Caco-2 (cell line): ENCODE measurements around the gene MAP3K8. TPM values are rescaled to one million over a fixed set of nuclear protein-coding genes. Genes with fewer than 3 reads are reported as not detected.

ENCODE experiments used
- Bru-seq: library from RNA; stranded (reverse); fragments of 400-500 nt; gene quantifications from one replicate; lab custom pipeline; 2021; lab: Mats Ljungman, UMichigan
- BruChase-seq, 2 experiments: library from RNA; stranded (reverse); fragments of 400-500 nt; gene quantifications; one replicate each; lab custom pipeline; 2021; lab: Mats Ljungman, UMichigan
- BruUV-seq: library from RNA; stranded (reverse); fragments of 400-500 nt; replicated peaks from 2 replicates; lab custom pipeline; 2021; lab: Mats Ljungman, UMichigan
- CTCF ChIA-PET: fragments of 300-600 bp; sonication (Branson Sonifier 250); formaldehyde crosslinking; loops from one replicate; lab custom pipeline; 2022; ENCODE audit warnings: antibody characterized with exemption; lab: Charles Lee
- POLR2A ChIA-PET: fragments of 300-600 bp; sonication (Branson Sonifier 250); formaldehyde crosslinking; loops from one replicate; lab custom pipeline; 2022; ENCODE audit warnings: antibody characterized with exemption; lab: Charles Lee
- DNase-seq, 2 experiments: peaks; one replicate each; pipeline versions ENCODE4 v3.0.0 to v3.0.0-alpha.2; 2020 to 2022
- H3K27me3 ChIP-seq: replicated peaks from 2 replicates; pipeline ENCODE4 v1.6.0; 2011; ENCODE audit warnings: low read length; ENCODE audit not compliant: control insufficient read depth, insufficient read depth
- H3K36me3 ChIP-seq: 2 replicates; pipeline ENCODE4 v1.5.1; 2011; ENCODE audit warnings: low read length; ENCODE audit not compliant: control insufficient read depth, insufficient read depth
- H3K4me1 ChIP-seq: fragments of 250-450 bp; sonication (Bioruptor Pico); 2 replicates; pipeline ENCODE4 v1.5.1; 2020; ENCODE audit warnings: mild to moderate bottlenecking
- H3K4me3 ChIP-seq: 2 replicates; pipeline ENCODE4 v1.5.1; 2011; ENCODE audit warnings: low read depth, mild to moderate bottlenecking, control low read depth, low read length
- H3K9me3 ChIP-seq: fragments of 250-450 bp; sonication (Bioruptor Pico); 2 replicates; pipeline ENCODE4 v1.5.1; 2020; ENCODE audit warnings: mild to moderate bottlenecking, moderate library complexity
- H3K27ac Mint-ChIP-seq: one replicate; pipeline ENCODE4 v1.8.0; 2022; ENCODE audit warnings: mixed read lengths; ENCODE audit not compliant: unreplicated experiment
- H3K27me3 Mint-ChIP-seq: one replicate; pipeline ENCODE4 v1.8.0; 2022; ENCODE audit warnings: mixed read lengths; ENCODE audit not compliant: insufficient read depth, unreplicated experiment
- H3K36me3 Mint-ChIP-seq: one replicate; pipeline ENCODE4 v1.8.0; 2022; ENCODE audit warnings: mild to moderate bottlenecking, mixed read lengths; ENCODE audit not compliant: insufficient read depth, unreplicated experiment
- H3K4me1 Mint-ChIP-seq: one replicate; pipeline ENCODE4 v1.8.0; 2022; ENCODE audit warnings: low read depth, mixed read lengths; ENCODE audit not compliant: unreplicated experiment
- H3K4me3 Mint-ChIP-seq: one replicate; pipeline ENCODE4 v1.8.0; 2022; ENCODE audit warnings: mild to moderate bottlenecking, moderate library complexity, mixed read lengths; ENCODE audit not compliant: unreplicated experiment
- H3K9me3 Mint-ChIP-seq: one replicate; pipeline ENCODE4 v1.8.0; 2022; ENCODE audit warnings: mixed read lengths; ENCODE audit not compliant: unreplicated experiment
- intact Hi-C: fragments of 100-400 bp; cut with micrococcal nuclease; formaldehyde crosslinking; loops from one replicate; pipeline ENCODE4 v1.10.0; 2022; ENCODE audit not compliant: unreplicated experiment
- long read RNA-seq: library from polyadenylated mRNA; stranded (forward); transcript quantifications from one replicate; pipeline ENCODE4 v2.0.0, GENCODE V29; 2022
- total RNA-seq: library from RNA; stranded (reverse); gene quantifications from 2 replicates; pipeline ENCODE4 v1.2.3, GENCODE V29; 2022
- TF ChIP-seq, protein P1 (sequence below), 2 experiments: fragments of 200-600 bp in 1 of 2; IDR thresholded peaks; 1 replicate in 1 of 2; 2 replicates in 1 of 2; pipeline versions ENCODE4 v1.5.1 to v1.8.0; 2011 to 2022; ENCODE audit warnings: antibody characterized with exemption in 1 of 2, control low read depth in 1 of 2, inconsistent platforms in 1 of 2, low read depth in 1 of 2, low read length in 1 of 2, mild to moderate bottlenecking in 1 of 2, moderate library complexity in 1 of 2; ENCODE audit not compliant: insufficient read depth in 1 of 2, severe bottlenecking in 1 of 2, unreplicated experiment in 1 of 2

Gene MAP3K8
- total RNA-seq = 17.9 and 18.8 TPM in 2 replicates
- Bru-seq, nascent RNA = percentile 89 among the genes with signal in this experiment
- percentile 73 among the genes with signal in this experiment for BruChase-seq, experiment 1, labeled RNA remaining after a 2-hour chase
- percentile 65 among the genes with signal in this experiment for BruChase-seq, experiment 2, labeled RNA remaining after a 6-hour chase
- long read RNA-seq, transcript MAP3K8-203 (3 exons, 932 nt) = major isoform, 7 of 27 reads
- long read RNA-seq, partial matches to known transcripts = 7 of 27 reads
- long read RNA-seq, other reads (novel, unspliced or antisense) = 10 of 27 reads

DNA sequence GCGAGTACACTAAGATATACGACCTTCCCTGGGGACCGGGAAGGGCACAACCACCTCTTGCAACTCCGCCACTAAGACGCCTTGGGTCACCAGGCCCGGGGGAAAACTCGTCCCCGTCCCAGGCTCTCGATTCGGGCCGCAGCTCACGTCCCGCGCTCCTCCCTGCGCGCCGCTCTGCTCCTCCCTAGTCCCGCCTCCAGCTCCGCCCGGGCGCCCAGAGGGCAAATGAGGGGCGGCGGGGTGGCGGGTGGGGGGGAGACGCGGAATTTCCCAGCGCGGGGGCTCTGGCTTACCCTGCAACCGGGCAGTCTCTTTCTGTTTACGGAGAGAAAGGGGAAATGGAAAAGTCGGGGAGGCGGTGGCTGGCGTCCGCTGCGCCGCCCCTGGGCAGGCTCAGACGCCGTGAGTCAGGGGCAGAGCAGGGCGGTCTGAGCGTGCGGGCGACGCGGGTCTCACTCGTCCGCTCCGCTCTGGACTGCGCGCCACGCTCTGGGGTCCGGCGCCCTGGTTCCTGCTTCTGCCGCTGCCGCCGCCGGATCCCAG is at the start of gene MAP3K8:
MAP3K8 (plus strand) TSS at position 455 of the 543 bp plus-strand sequence. CDS start 4,755 bp downstream, outside the sequence.
- Histone ChIP-seq H3K9me3 (no peaks in the 10 kb centered on the region), H3K4me3 (peak within 1 kb of the TSS; percentile 91), H3K36me3 (no peaks in the 10 kb centered on the region), H3K4me1 (peaks cover 47% of the 10 kb centered on the region), H3K27me3 (no peaks in the 10 kb centered on the region)
- H3K27ac Mint-ChIP-seq = peak within 1 kb of the TSS; percentile 97
- no peaks in the 10 kb centered on the region for H3K27me3 Mint-ChIP-seq
- peak within 1 kb of the TSS; percentile 92 for H3K4me3 Mint-ChIP-seq
- DNase-seq = peak; percentile 95 to 96
- no TSS peak for BruUV-seq
- intact Hi-C loops = loop anchor here (1.0 kb wide), 5 partner anchors 10 to 100 kb away; no protein-coding TSS in a partner anchor
- TF ChIP-seq, protein P1, sequence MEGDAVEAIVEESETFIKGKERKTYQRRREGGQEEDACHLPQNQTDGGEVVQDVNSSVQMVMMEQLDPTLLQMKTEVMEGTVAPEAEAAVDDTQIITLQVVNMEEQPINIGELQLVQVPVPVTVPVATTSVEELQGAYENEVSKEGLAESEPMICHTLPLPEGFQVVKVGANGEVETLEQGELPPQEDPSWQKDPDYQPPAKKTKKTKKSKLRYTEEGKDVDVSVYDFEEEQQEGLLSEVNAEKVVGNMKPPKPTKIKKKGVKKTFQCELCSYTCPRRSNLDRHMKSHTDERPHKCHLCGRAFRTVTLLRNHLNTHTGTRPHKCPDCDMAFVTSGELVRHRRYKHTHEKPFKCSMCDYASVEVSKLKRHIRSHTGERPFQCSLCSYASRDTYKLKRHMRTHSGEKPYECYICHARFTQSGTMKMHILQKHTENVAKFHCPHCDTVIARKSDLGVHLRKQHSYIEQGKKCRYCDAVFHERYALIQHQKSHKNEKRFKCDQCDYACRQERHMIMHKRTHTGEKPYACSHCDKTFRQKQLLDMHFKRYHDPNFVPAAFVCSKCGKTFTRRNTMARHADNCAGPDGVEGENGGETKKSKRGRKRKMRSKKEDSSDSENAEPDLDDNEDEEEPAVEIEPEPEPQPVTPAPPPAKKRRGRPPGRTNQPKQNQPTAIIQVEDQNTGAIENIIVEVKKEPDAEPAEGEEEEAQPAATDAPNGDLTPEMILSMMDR (IDR thresholded peaks at IDR 0.05; ENCODE audit: insufficient read depth in 1 of 2, low read depth in 1 of 2, low read length in 1 of 2, severe bottlenecking in 1 of 2, unreplicated experiment in 1 of 2) = peak in 1 of 2 experiments; percentile 1
- ChIA-PET CTCF (interaction anchor here (0.6 to 2.9 kb wide), 7 partner anchors 11 to 157 kb away, joined by 3 to 38 read pairs (median 7); no protein-coding TSS in a partner anchor), POLR2A (interaction anchor here (0.6 to 5.1 kb wide), 9 partner anchors 11 to 1901 kb away, joined by 3 to 98 read pairs (median 4); partner anchors contain the start of gene WAC)
- H3K4me1 Mint-ChIP-seq = peaks cover 56% of the 10 kb centered on the region
- H3K9me3 Mint-ChIP-seq = no peaks in the 10 kb centered on the region
- H3K36me3 Mint-ChIP-seq = peaks cover 45% of the 10 kb centered on the region

DNA sequence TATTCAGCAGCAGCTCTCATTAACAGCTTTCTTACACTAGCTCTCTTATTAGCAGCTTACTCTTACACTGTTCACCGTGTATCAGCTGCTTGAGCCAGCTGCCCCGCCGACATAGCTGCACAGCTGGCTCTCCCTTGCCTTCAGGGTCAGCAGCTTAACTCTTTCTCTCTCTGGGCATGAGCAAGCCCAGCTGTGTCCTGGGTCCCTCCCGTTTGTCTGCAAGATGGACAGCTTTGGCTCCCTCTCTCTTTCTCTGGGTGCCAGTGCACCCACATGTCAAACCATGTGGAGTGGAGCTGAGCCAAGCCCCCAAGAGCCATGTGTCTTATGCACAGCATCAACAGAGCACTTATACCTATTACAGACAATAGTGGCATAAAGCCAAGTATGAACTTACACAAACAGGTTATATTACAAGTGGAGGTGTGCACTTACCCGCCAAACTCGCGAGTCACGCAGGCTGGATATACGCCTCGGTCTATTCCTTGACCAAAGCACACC is 49.2 kb upstream of the MAP3K8 start:
- H3K9me3 Mint-ChIP-seq = no peaks in the 10 kb centered on the region
- intact Hi-C loops = loop anchor here (1.0 kb wide), 1 partner anchor 24 kb away; no protein-coding TSS in a partner anchor

More for the DNA sequence above, 49.2 kb upstream of the MAP3K8 start:
- no TSS peak for BruUV-seq
- Mint-ChIP-seq H3K27me3 (peaks cover 18% of the 10 kb centered on the region), H3K4me1 (peaks cover 6% of the 10 kb centered on the region), H3K27ac (no peak overlapping the region), H3K4me3 (no peak overlapping the region), H3K36me3 (no peaks in the 10 kb centered on the region)
- Histone ChIP-seq H3K4me1 (no peaks in the 10 kb centered on the region), H3K9me3 (no peaks in the 10 kb centered on the region), H3K36me3 (no peaks in the 10 kb centered on the region), H3K27me3 (no peaks in the 10 kb centered on the region), H3K4me3 (no peak overlapping the region)
- peak in 1 of 2 experiments; percentile 55 for DNase-seq
- POLR2A ChIA-PET = no interaction called here
- CTCF ChIA-PET = interaction anchor here (0.6 to 1.5 kb wide), 9 partner anchors 10 to 387 kb away, joined by 3 to 36 read pairs (median 5); partner anchors contain the start of gene MTPAP
- TF ChIP-seq, protein P1 (IDR thresholded peaks at IDR 0.05; ENCODE audit: insufficient read depth in 1 of 2, low read depth in 1 of 2, low read length in 1 of 2, severe bottlenecking in 1 of 2, unreplicated experiment in 1 of 2) = peak in 1 of 2 experiments; percentile 72
